K562 (cell line): ENCODE data around the gene ZNF22. TPM values are rescaled to one million over a fixed set of nuclear protein-coding genes. Genes with fewer than 3 reads are reported as not detected.

Experiments
- ATAC-seq: fragments of 200-7000 bp; cut with Tn5 transposase; 3 replicates; pipeline ENCODE4 v1.9.1; 2020; ENCODE audit warnings: moderate library complexity
- BruUV-seq: library from RNA; stranded (reverse); fragments of 400-500 nt; replicated peaks from 2 replicates; lab custom pipeline; 2021; lab: Mats Ljungman, UMichigan
- CTCF ChIA-PET: fragments of 300-600 bp; formaldehyde crosslinking; extraction: SDS; loops from one replicate; lab custom pipeline; 2021; ENCODE audit warnings: low intra/inter-chr PET ratio; lab: Yijun Ruan, JAX
- POLR2A ChIA-PET: fragments of 300-600, 350-650 bp; sonication (Branson Sonifier 250); formaldehyde crosslinking; extraction: SDS; loops from one replicate; lab custom pipeline; 2021; ENCODE audit warnings: antibody characterized with exemption, inconsistent platforms; lab: Yijun Ruan, JAX
- DNase-seq, 4 experiments: peaks; one replicate each; pipeline versions ENCODE4 v3.0.0 to v3.0.0-alpha.2; 2011 to 2018; ENCODE audit warnings: low spot score in 3 of 4, mixed read lengths in 3 of 4; ENCODE audit errors: extremely low read depth in 1 of 4
- FAIRE-seq: peaks from 2 replicates; lab custom pipeline; 2011; peaks lifted over from hg19 to GRCh38; lab: Jason Lieb, UNC
- H2AFZ ChIP-seq: 2 replicates; pipeline ENCODE4 v1.6.0; 2011; ENCODE audit warnings: low read depth, low read length, control low read depth, inconsistent platforms
- H3K27ac ChIP-seq: fragments of 200-600 bp; 3 replicates; pipeline ENCODE4 v1.8.0; 2011; ENCODE audit warnings: low read depth, mild to moderate bottlenecking, control low read depth, inconsistent platforms, low read length, moderate library complexity, mixed read lengths; ENCODE audit errors: extremely low read depth
- H3K27me3 ChIP-seq, 2 experiments: fragments of 300-600 bp in 1 of 2; 2 replicates in 1 of 2; 3 replicates in 1 of 2; pipeline versions ENCODE4 v1.6.0 to v1.8.0; 2011; ENCODE audit warnings: inconsistent platforms in 2 of 2, low read length in 2 of 2, mild to moderate bottlenecking in 1 of 2, mixed read lengths in 1 of 2, moderate library complexity in 1 of 2; ENCODE audit not compliant: control insufficient read depth in 2 of 2, insufficient read depth in 2 of 2
- H3K36me3 ChIP-seq: fragments of 300-600 bp; 3 replicates; pipeline ENCODE4 v1.8.0; 2011; ENCODE audit warnings: mild to moderate bottlenecking, low read length, inconsistent platforms; ENCODE audit not compliant: control insufficient read depth, insufficient read depth
- H3K4me1 ChIP-seq, 2 experiments: fragments of 200-600 bp in 1 of 2; replicated peaks in 1 of 2; 2 replicates in 1 of 2; 3 replicates in 1 of 2; pipeline versions ENCODE4 v1.5.1 to v1.8.0; 2011; ENCODE audit warnings: inconsistent platforms in 2 of 2, low read length in 2 of 2, mild to moderate bottlenecking in 1 of 2, mixed read lengths in 1 of 2, moderate library complexity in 1 of 2; ENCODE audit not compliant: control insufficient read depth in 2 of 2, insufficient read depth in 2 of 2
- H3K4me2 ChIP-seq: 2 replicates; pipeline ENCODE4 v1.6.1; 2011; ENCODE audit warnings: low read length, control low read depth, inconsistent platforms, mixed read lengths; ENCODE audit not compliant: insufficient read depth
- H3K4me3 ChIP-seq: fragments of 200-600 bp; sonication (generic), shearing (Covaris generic); 2 replicates; pipeline ENCODE4 v1.5.1; 2016; ENCODE audit warnings: control low read depth, inconsistent platforms
- H3K79me2 ChIP-seq: fragments of 200-600 bp; 3 replicates; pipeline ENCODE4 v1.8.0; 2011; ENCODE audit warnings: low read length, inconsistent platforms; ENCODE audit not compliant: control insufficient read depth, insufficient read depth
- H3K9ac ChIP-seq, 2 experiments: 2 replicates each; pipeline versions ENCODE4 v1.6.0 to v1.6.1; 2011; ENCODE audit warnings: low read depth in 2 of 2, low read length in 2 of 2, control low read depth in 1 of 2, inconsistent platforms in 1 of 2, mild to moderate bottlenecking in 1 of 2, mixed read lengths in 1 of 2; ENCODE audit not compliant: insufficient read depth in 1 of 2
- H3K9me1 ChIP-seq: one replicate; pipeline ENCODE4 v1.6.0; 2011; ENCODE audit warnings: inconsistent platforms, mild to moderate bottlenecking, low read length, moderate library complexity; ENCODE audit not compliant: control insufficient read depth, insufficient read depth
- H3K9me3 ChIP-seq: replicated peaks from 2 replicates; pipeline ENCODE4 v1.5.1; 2011; ENCODE audit warnings: low read depth, low read length, inconsistent platforms; ENCODE audit not compliant: control insufficient read depth, insufficient read depth
- H4K20me1 ChIP-seq: replicated peaks from 2 replicates; pipeline ENCODE4 v1.6.1; 2011; ENCODE audit warnings: low read length, inconsistent platforms, mixed read lengths; ENCODE audit not compliant: control insufficient read depth, insufficient read depth
- FIP1L1 ChIP-seq: fragments of 200-400 bp; formaldehyde crosslinking; IDR thresholded peaks from 2 replicates; pipeline ENCODE4 v1.6.1; 2018; ENCODE audit warnings: mild to moderate bottlenecking, low read depth, low read length; ENCODE audit not compliant: poor library complexity, severe bottlenecking
- MAZ ChIP-seq, 2 experiments: fragments of 450-650 bp in 1 of 2; sonication (generic) in 1 of 2; formaldehyde crosslinking; IDR thresholded peaks in 1 of 2; conservative IDR thresholded peaks in 1 of 2; 2 replicates each; pipeline versions ENCODE4 v1.4.0 to v1.5.0; 2020; ENCODE audit warnings: mild to moderate bottlenecking in 1 of 2, missing genetic modification reagents in 1 of 2
- POLR2B ChIP-seq: fragments of 450-650 bp; IDR thresholded peaks from 2 replicates; pipeline ENCODE4 v1.6.1; 2018; ENCODE audit warnings: low read depth; ENCODE audit not compliant: partially characterized antibody
- ZNF77 ChIP-seq: fragments of 250-450 bp; sonication (Bioruptor Pico); IDR thresholded peaks from 2 replicates; pipeline ENCODE4 v1.5.0; 2020
- WGBS: fragments of 100-300 bp; shearing (Covaris generic); methylation state at CpG from one replicate; pipeline ENCODE4 v1.1.6; 2016; ENCODE audit warnings: low coverage, mixed read lengths; ENCODE audit not compliant: insufficient coverage; ENCODE audit errors: missing lambda C conversion rate; 5-methylcytosine and 5-hydroxymethylcytosine counted together
- in situ Hi-C: fragments of 300-500 bp; cut with MboI; formaldehyde crosslinking; loops from 4 replicates; pipeline ENCODE4 v1.15.0; 2018; ENCODE audit warnings: inconsistent platforms, mixed read lengths
- intact Hi-C: fragments of 100-400 bp; cut with micrococcal nuclease; formaldehyde crosslinking; loops from 2 replicates; pipeline ENCODE4 v1.14.2; 2022
- polyA plus RNA-seq, 8 experiments: library from polyadenylated mRNA; depleted of rRNA in 4 of 8; stranded (reverse) in 5 of 8; unstranded in 3 of 8; fragments of >200 nt; fragmentation: Nextera tagmentation in 2 of 8; fragmentation: Illumina TruSeq in 1 of 8; extraction: Ambion mirVana in 2 of 8; extraction: Trizol in 1 of 8; gene quantifications; 2 replicates each; pipeline versions ENCODE4 v1.2.1 to v1.2.3, GENCODE V29; 2011 to 2014; ENCODE audit warnings: inconsistent platforms in 1 of 8, missing spikeins in 1 of 8
- total RNA-seq, 7 experiments: library from RNA; depleted of rRNA in 6 of 7; stranded (reverse); fragments of >200 nt in 6 of 7; fragmentation: Illumina TruSeq in 2 of 7; extraction: Trizol in 2 of 7; gene quantifications; 2 replicates each; pipeline versions ENCODE4 v1.2.1 to v1.2.3, GENCODE V29; 2011 to 2021; ENCODE audit warnings: low replicate concordance in 1 of 7
- TF ChIP-seq, protein P1 (sequence below): fragments of 200-800 bp; sonication (Bioruptor generic); IDR thresholded peaks from 2 replicates; pipeline ENCODE4 v1.6.1; 2016; ENCODE audit warnings: missing genetic modification characterization, missing compliant biosample characterization
- TF ChIP-seq, protein P2 (sequence below): fragments of 450-650 bp; formaldehyde crosslinking; IDR thresholded peaks from 2 replicates; pipeline ENCODE4 v1.4.0; 2020; ENCODE audit warnings: mild to moderate bottlenecking, moderate library complexity
- TF ChIP-seq, protein P3 (sequence below): fragments of 450-650 bp; IDR thresholded peaks from 2 replicates; pipeline ENCODE4 v1.7.0; 2016; ENCODE audit warnings: borderline replicate concordance

ZNF22 gene
- total and polyA plus RNA-seq, 9 of the 15 experiments (the other 6 are each of a cell fraction or from before 2014, with no cell fraction given): 36.2 to 98.7 (median 51.2) TPM

DNA sequence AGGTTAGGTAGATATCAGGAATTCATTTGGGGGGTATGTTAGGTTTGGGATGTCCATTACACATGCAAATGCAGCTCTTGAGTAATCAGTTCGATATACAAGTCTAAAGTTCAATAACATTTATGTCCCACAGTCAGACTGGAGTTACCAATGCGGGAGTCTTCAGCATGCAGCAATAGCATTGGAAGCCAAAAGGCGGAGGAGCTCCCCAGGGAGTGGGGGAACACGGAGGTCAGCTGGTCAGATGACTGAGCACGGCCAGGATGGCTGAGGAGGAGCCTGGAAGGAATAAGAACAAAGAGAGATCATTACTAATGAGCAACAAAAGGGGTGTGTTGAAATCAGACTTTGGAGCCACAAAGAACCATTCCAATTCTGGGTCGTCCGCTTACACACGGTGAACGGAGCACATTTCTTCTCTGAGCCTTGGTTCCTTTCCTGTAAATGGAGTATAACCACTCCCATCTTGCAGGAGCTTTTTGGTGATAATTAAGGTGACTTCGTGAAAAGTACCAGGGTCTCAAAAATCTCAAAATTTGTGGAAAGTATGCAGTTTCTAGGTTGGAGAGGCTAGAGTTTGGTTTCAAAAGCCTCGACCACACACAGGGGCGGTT, 478 bp upstream of the ZNF22 start (continued):
- TF ChIP-seq, protein P1, sequence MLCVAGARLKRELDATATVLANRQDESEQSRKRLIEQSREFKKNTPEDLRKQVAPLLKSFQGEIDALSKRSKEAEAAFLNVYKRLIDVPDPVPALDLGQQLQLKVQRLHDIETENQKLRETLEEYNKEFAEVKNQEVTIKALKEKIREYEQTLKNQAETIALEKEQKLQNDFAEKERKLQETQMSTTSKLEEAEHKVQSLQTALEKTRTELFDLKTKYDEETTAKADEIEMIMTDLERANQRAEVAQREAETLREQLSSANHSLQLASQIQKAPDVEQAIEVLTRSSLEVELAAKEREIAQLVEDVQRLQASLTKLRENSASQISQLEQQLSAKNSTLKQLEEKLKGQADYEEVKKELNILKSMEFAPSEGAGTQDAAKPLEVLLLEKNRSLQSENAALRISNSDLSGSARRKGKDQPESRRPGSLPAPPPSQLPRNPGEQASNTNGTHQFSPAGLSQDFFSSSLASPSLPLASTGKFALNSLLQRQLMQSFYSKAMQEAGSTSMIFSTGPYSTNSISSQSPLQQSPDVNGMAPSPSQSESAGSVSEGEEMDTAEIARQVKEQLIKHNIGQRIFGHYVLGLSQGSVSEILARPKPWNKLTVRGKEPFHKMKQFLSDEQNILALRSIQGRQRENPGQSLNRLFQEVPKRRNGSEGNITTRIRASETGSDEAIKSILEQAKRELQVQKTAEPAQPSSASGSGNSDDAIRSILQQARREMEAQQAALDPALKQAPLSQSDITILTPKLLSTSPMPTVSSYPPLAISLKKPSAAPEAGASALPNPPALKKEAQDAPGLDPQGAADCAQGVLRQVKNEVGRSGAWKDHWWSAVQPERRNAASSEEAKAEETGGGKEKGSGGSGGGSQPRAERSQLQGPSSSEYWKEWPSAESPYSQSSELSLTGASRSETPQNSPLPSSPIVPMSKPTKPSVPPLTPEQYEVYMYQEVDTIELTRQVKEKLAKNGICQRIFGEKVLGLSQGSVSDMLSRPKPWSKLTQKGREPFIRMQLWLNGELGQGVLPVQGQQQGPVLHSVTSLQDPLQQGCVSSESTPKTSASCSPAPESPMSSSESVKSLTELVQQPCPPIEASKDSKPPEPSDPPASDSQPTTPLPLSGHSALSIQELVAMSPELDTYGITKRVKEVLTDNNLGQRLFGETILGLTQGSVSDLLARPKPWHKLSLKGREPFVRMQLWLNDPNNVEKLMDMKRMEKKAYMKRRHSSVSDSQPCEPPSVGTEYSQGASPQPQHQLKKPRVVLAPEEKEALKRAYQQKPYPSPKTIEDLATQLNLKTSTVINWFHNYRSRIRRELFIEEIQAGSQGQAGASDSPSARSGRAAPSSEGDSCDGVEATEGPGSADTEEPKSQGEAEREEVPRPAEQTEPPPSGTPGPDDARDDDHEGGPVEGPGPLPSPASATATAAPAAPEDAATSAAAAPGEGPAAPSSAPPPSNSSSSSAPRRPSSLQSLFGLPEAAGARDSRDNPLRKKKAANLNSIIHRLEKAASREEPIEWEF: no peak
- TF ChIP-seq POLR2B: no peak

DNA sequence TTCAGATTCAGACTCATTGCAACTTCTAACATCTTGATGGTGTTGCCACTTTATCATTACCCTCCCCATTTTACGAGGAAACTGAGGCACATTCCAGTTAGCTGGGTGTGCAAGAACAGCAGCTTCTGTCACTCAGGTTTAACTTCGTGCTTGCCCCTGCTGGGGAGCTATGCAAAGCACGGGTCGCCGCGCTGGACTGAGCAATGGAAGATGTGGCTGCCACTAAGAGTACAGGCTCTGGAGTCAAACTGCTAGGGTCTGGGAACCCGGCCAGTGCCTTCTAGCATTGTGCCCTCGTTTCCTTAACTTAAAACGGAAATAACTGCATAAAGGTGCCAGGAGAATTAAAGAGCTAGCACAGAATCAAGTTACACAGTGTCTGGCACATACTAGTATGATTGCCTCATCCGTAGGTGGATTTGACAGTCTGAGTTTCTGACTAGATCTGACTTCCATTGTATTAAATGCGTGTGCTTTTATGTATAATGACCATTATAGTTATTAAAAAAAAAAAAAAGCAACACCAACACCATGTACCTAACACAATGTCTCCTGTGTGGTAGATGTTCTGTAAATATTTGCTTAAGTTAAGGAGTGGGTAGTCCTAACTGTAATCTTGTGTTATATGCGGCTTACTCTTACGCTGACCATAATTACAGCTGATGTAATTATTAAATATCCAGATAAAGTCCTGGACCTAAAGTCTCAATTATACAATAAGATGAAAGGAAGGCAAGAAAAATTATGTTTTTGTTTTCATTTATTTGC, 842 bp downstream of the ZNF22 start:
- WGBS: 5% methylated on average over 13 of the region's 13 CpGs
- ChIA-PET CTCF (no interaction called here), POLR2A (interaction anchor here (1.1 kb wide), 1 partner anchor 9 kb away, joined by 3 read pairs; no protein-coding TSS in a partner anchor)
- intact Hi-C loops (no loop called here), in situ Hi-C loops (loop anchor here (10.0 kb wide), 1 partner anchor 463 kb away; no protein-coding TSS in a partner anchor)
- Histone ChIP-seq H3K4me1 (peaks cover 10 to 12% of the 10 kb centered on the region in 2 experiments; a peak in 3 of 5 replicates), H3K36me3 (peaks cover 28% of the 10 kb centered on the region), H3K27ac (peak overlapping the region; percentile 85), H3K4me3 (peak overlapping the region; percentile 48), H3K79me2 (peaks cover 29% of the 10 kb centered on the region), H3K4me2 (peak overlapping the region; percentile 88), H3K9me1 (no peaks in the 10 kb centered on the region), H3K9me3 (peaks cover 16% of the 10 kb centered on the region), H4K20me1 (no peaks in the 10 kb centered on the region), H2AFZ (peak overlapping the region; percentile 96), H3K9ac (peak overlapping the region; percentile 86 to 91), H3K27me3 (peaks cover 0 to 3% of the 10 kb centered on the region in 2 experiments; a peak in 1 of 5 replicates)
- peak; percentile 90 for ATAC-seq
- peak in 3 of 4 experiments; percentile 50 to 80 (median 77) for DNase-seq
- BruUV-seq: no TSS peak
- peak; percentile 59 for FAIRE-seq
- TF ChIP-seq, protein P2, sequence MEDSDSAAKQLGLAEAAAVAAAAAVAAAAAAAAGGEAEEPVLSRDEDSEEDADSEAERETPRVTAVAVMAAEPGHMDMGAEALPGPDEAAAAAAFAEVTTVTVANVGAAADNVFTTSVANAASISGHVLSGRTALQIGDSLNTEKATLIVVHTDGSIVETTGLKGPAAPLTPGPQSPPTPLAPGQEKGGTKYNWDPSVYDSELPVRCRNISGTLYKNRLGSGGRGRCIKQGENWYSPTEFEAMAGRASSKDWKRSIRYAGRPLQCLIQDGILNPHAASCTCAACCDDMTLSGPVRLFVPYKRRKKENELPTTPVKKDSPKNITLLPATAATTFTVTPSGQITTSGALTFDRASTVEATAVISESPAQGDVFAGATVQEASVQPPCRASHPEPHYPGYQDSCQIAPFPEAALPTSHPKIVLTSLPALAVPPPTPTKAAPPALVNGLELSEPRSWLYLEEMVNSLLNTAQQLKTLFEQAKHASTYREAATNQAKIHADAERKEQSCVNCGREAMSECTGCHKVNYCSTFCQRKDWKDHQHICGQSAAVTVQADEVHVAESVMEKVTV (CRISPR knock-in tag): no peak
- no peak for TF ChIP-seq ZNF77
- no peak for TF ChIP-seq FIP1L1
- TF ChIP-seq, protein P3, sequence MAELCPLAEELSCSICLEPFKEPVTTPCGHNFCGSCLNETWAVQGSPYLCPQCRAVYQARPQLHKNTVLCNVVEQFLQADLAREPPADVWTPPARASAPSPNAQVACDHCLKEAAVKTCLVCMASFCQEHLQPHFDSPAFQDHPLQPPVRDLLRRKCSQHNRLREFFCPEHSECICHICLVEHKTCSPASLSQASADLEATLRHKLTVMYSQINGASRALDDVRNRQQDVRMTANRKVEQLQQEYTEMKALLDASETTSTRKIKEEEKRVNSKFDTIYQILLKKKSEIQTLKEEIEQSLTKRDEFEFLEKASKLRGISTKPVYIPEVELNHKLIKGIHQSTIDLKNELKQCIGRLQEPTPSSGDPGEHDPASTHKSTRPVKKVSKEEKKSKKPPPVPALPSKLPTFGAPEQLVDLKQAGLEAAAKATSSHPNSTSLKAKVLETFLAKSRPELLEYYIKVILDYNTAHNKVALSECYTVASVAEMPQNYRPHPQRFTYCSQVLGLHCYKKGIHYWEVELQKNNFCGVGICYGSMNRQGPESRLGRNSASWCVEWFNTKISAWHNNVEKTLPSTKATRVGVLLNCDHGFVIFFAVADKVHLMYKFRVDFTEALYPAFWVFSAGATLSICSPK: 0 out of 2 replicates have a peak, but pooled peaks have one; percentile 24
- no peak for TF ChIP-seq MAZ (CRISPR knock-in tag; conservative IDR thresholded peaks at IDR 0.05 in 1 of 2, IDR thresholded peaks at IDR 0.05 in 1 of 2)
